C4-2B (cell line): Measurements from ENCODE around the gene CYP3A7.

ENCODE experiments used
- CTCF ChIP-seq: fragments of 450-650 bp; conservative IDR thresholded peaks from 2 replicates; pipeline ENCODE4 v1.5.1; 2017; ENCODE audit warnings: mild to moderate bottlenecking
- ZFX ChIP-seq: fragments of 450-650 bp; IDR thresholded peaks from 2 replicates; pipeline ENCODE4 v1.6.1; 2017

GRCh38 chr7:99693427-99694200, 41.4 kb downstream of the CYP3A7 start:
- TF ChIP-seq CTCF = no peak
- TF ChIP-seq ZFX = no peak
